Urinary bladder (tissue), 4 donors: Measurements from ENCODE around the gene RXRA. TPM values are rescaled to one million over a fixed set of nuclear protein-coding genes. Genes with fewer than 3 reads are reported as not detected.

Experiments
- DNase-seq: peaks from one replicate; pipeline ENCODE4 v3.0.0-alpha.2; 2015; ENCODE audit errors: extremely low spot score
- H3K27ac ChIP-seq: one replicate; pipeline ENCODE4 v1.5.1; 2013; ENCODE audit warnings: low read depth, mild to moderate bottlenecking, moderate library complexity
- H3K36me3 ChIP-seq: one replicate; pipeline ENCODE4 v1.6.1; 2013; ENCODE audit warnings: mild to moderate bottlenecking, moderate library complexity; ENCODE audit not compliant: insufficient read depth
- H3K4me1 ChIP-seq: one replicate; pipeline ENCODE4 v1.6.1; 2013; ENCODE audit warnings: mild to moderate bottlenecking, moderate library complexity; ENCODE audit not compliant: insufficient read depth
- H3K4me3 ChIP-seq: one replicate; pipeline ENCODE4 v1.5.1; 2013; ENCODE audit warnings: low read depth, low read length
- WGBS: extraction: QIAGEN DNeasy Blood & Tissue Kit; methylation state at CpG from one replicate; pipeline ENCODE4 v1.1.7; 2013; 5-methylcytosine and 5-hydroxymethylcytosine counted together
- polyA plus RNA-seq: library from polyadenylated mRNA; stranded (reverse); fragments of 200-250 nt; gene quantifications from one replicate; pipeline ENCODE4 v1.2.3, GENCODE V29; 2013
- total RNA-seq: library from RNA; depleted of rRNA; stranded (reverse); fragments of >200 nt; gene quantifications from one replicate; pipeline ENCODE4 v1.2.3, GENCODE V29; 2014
- donor health status: healthy with polysubstance abuse.
- donor health status: healthy.

The RXRA gene
- total and polyA plus RNA-seq, 2 donors, result 19.7 to 70.6 TPM

DNA sequence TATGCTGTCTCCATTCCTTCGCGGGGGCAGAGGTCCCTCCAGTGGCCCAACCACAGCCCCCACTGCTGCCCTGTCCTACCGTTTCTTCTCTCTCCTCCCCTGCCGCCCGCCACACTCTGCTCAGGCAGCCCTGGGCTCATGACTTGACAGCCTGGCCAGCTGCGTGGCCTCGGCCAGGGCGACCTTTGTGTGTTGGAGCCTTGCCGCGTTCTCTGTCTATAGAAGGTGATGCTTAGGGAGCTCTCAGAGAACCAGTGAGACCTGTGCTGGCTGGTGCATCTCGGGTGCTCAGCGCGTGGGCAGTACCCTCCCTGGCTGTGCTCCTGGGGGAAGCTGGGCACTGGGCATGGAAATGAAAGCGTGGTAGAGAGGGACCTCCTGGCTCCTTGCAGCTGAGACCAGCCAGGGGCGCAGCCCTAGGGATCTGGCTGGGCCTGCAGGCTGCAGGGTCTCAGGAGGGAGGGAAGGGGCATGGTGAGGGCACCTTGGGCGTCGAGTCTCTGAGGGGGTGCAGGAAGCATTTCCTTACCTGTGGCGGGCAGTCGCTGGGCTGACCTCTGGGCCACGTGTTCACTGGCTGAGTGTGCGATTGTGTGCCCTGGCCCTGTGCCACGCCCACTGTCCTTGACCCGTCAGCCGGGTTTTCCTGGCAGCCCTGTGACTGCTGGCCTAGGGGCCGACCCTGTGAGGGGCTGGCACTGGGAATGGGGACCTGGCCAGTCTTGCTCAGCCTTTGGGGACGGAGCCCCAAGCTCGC lies 50.3 kb downstream of the RXRA start:
- Histone ChIP-seq H3K4me3 (no peak overlapping the region), H3K4me1 (no peaks in the 10 kb centered on the region), H3K36me3 (no peaks in the 10 kb centered on the region), H3K27ac (peak overlapping the region; percentile 87)
- DNase-seq, result no peak
- 64% methylated on average over 27 of the region's 27 CpGs for WGBS

- no peak for DNase-seq
- H3K27ac ChIP-seq, result peak overlapping the region; percentile 51
- no peak overlapping the region for H3K4me3 ChIP-seq
- no peaks in the 10 kb centered on the region for H3K36me3 ChIP-seq
- WGBS, result 82% methylated on average over 8 of the region's 8 CpGs
- no peaks in the 10 kb centered on the region for H3K4me1 ChIP-seq
Observed at GRCh38 chr9:134377143-134377484, 50.9 kb downstream of the RXRA start.

DNA sequence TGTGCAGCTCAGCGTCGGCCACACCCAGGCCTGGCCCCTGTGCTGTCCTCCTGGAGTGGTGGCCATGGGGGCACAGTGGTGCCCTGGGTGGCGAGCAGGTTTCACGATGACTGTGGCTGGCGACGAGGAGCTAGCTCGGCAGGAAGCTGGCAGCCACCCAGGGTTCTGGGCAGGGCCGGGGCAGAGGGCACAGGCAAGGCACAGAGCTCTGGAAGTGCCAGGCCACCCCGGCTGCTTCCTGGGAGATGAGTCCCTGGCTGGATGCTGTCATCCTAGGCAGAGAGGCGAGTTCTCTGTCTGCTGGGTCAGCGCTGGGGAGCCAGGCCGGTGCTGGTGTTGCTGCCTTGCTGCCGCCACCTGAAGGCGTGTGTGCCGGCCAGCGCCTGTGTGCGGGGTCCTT lies 51.7 kb downstream of the RXRA start:
- no peaks in the 10 kb centered on the region for H3K4me1 ChIP-seq
- H3K27ac ChIP-seq, result peak overlapping the region; percentile 88
- H3K4me3 ChIP-seq, result no peak overlapping the region
- no peaks in the 10 kb centered on the region for H3K36me3 ChIP-seq
- WGBS, result 56% methylated on average over 17 of the region's 17 CpGs
- no peak for DNase-seq

GRCh38 chr9:134378901-134379338 lies 52.7 kb downstream of the RXRA start:
- no peaks in the 10 kb centered on the region for H3K36me3 ChIP-seq
- no peak for DNase-seq
- 27% methylated on average over 11 of the region's 11 CpGs for WGBS
- H3K4me1 ChIP-seq, result no peaks in the 10 kb centered on the region
- H3K4me3 ChIP-seq, result no peak overlapping the region
- H3K27ac ChIP-seq, result peak overlapping the region; percentile 85

DNA sequence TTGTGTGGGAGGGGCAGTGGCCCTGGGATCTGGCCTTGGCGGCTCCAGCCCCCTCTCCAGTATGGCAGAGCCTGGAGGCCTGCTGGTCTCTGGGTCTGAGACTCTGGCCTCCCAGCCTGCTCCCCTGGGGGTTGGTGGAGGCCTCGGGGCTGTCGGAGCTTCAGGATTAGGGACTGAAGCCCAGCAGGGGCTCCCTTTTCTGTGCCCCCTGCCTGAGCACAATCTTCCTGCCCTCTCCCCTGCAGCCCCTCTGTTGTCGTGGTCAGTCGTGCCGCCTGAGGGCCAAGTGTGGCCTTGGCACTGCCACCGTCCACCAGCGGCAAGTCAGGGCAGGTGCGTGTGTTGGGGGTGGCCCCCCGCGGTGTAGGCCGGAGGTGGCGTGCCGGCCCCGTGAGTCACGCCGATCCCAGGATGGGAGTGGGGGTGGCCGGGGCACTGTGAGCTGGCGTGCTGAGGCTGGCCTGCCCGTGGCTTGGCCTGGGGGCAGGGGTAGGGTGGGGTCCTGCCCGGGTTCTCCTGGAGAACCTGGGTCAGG lies 53.6 kb downstream of the RXRA start:
- no peaks in the 10 kb centered on the region for H3K4me1 ChIP-seq
- 81% methylated on average over 21 of the region's 21 CpGs for WGBS
- no peak for DNase-seq
- H3K27ac ChIP-seq, result peak overlapping the region; percentile 85
- H3K36me3 ChIP-seq, result no peaks in the 10 kb centered on the region
- H3K4me3 ChIP-seq, result no peak overlapping the region

GRCh38 chr9:134380542-134381271 lies 54.5 kb downstream of the RXRA start:
- Histone ChIP-seq H3K4me3 (no peak overlapping the region), H3K4me1 (no peaks in the 10 kb centered on the region), H3K36me3 (no peaks in the 10 kb centered on the region), H3K27ac (peak overlapping the region; percentile 81)
- no peak for DNase-seq
- 76% methylated on average over 16 of the region's 16 CpGs for WGBS

- 94% methylated on average over 7 of the region's 7 CpGs for WGBS
- Histone ChIP-seq H3K36me3 (no peaks in the 10 kb centered on the region), H3K27ac (peak overlapping the region; percentile 59), H3K4me3 (no peak overlapping the region), H3K4me1 (no peaks in the 10 kb centered on the region)
- no peak for DNase-seq
Observed at GRCh38 chr9:134381272-134381661, 55.0 kb downstream of the RXRA start.

- 62% methylated on average over 21 of the region's 21 CpGs for WGBS
Observed at GRCh38 chr9:134381671-134382516, 55.6 kb downstream of the RXRA start.

GRCh38 chr9:134382733-134383132 lies 56.5 kb downstream of the RXRA start:
- WGBS, result 82% methylated on average over 14 of the region's 14 CpGs
- H3K36me3 ChIP-seq, result no peaks in the 10 kb centered on the region
- no peak for DNase-seq
- peak overlapping the region; percentile 55 for H3K27ac ChIP-seq
- no peak overlapping the region for H3K4me3 ChIP-seq
- no peaks in the 10 kb centered on the region for H3K4me1 ChIP-seq

More at GRCh38 chr9:134381671-134382516, 55.6 kb downstream of the RXRA start:
- H3K4me3 ChIP-seq, result no peak overlapping the region
- peak overlapping the region; percentile 59 for H3K27ac ChIP-seq
- H3K36me3 ChIP-seq, result no peaks in the 10 kb centered on the region
- H3K4me1 ChIP-seq, result no peaks in the 10 kb centered on the region
- DNase-seq, result no peak

- H3K36me3 ChIP-seq, result no peaks in the 10 kb centered on the region
- no peaks in the 10 kb centered on the region for H3K4me1 ChIP-seq
- no peak overlapping the region for H3K4me3 ChIP-seq
- H3K27ac ChIP-seq, result peak overlapping the region; percentile 55
- 95% methylated on average over 6 of the region's 6 CpGs for WGBS
- no peak for DNase-seq
Observed at GRCh38 chr9:134383148-134383547, 56.9 kb downstream of the RXRA start.

DNA sequence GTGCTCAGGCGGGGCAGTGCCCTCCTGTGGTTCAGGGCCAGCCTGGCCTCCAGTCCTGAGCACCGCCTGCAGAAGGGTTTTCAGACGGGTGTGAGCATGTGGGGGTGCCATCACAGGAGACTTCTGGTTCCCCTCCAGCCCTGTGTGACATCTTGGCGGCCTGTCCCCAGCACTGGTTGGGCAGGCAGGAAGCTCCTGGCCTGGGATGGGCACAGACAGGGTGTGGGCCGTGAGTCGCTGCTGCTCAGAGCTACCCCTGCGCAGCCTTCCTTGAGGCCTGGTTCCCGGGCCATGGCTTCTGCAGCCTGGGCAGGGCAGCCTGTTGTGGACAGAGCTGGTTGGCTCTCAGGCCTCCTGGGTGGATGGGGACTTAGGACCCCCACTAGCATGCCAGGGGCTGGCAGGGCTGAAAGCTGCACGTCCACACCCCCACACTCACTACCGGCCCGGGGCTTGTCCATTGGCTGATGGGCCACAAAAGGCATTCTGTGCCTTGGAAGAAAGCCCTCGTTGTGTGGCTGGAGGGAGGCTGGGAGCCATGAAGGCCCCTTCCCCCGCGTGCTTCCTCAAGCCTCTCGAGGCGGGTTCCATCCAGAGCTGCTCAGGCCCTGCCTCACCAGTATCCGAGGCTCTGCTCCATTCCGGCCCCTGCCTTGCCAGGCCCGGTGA lies 58.7 kb downstream of the RXRA start:
- H3K36me3 ChIP-seq, result no peaks in the 10 kb centered on the region
- DNase-seq, result no peak
- H3K4me3 ChIP-seq, result no peak overlapping the region
- 72% methylated on average over 19 of the region's 19 CpGs for WGBS
- H3K4me1 ChIP-seq, result no peaks in the 10 kb centered on the region
- H3K27ac ChIP-seq, result peak overlapping the region; percentile 53

- no peak overlapping the region for H3K27ac ChIP-seq
Observed at GRCh38 chr9:134385915-134386314, 59.7 kb downstream of the RXRA start.

More at GRCh38 chr9:134385915-134386314, 59.7 kb downstream of the RXRA start:
- no peak overlapping the region for H3K4me3 ChIP-seq
- DNase-seq, result no peak
- 93% methylated on average over 24 of the region's 24 CpGs for WGBS
- no peaks in the 10 kb centered on the region for H3K36me3 ChIP-seq
- no peaks in the 10 kb centered on the region for H3K4me1 ChIP-seq
